Suprapubic skin (tissue), 4 donors: ENCODE data around the gene NELL1. TPM values are rescaled to one million over a fixed set of nuclear protein-coding genes. Genes with fewer than 3 reads are reported as not detected.

ENCODE experiments used
- DNase-seq, 2 donors: peaks; one replicate each; pipeline ENCODE4 v3.0.0-alpha.2; 2019; ENCODE audit warnings: low spot score in 2 of 2
- H3K27ac ChIP-seq: fragments of 200-600 bp; sonication (generic); one replicate; pipeline ENCODE4 v1.5.1; 2019
- H3K27me3 ChIP-seq: fragments of 200-600 bp; sonication (generic); one replicate; pipeline ENCODE4 v1.5.1; 2019
- H3K36me3 ChIP-seq: fragments of 200-600 bp; sonication (generic); one replicate; pipeline ENCODE4 v1.5.1; 2019
- H3K4me1 ChIP-seq: fragments of 200-600 bp; sonication (generic); one replicate; pipeline ENCODE4 v1.5.1; 2019
- H3K4me3 ChIP-seq: fragments of 200-600 bp; sonication (generic); one replicate; pipeline ENCODE4 v1.5.1; 2019; ENCODE audit warnings: mild to moderate bottlenecking
- H3K9me3 ChIP-seq: fragments of 200-600 bp; sonication (generic); one replicate; pipeline ENCODE4 v1.5.1; 2019
- EP300 ChIP-seq: sonication (generic); formaldehyde crosslinking; IDR thresholded peaks from one replicate; pipeline ENCODE4 v1.6.1; 2017; ENCODE audit warnings: antibody characterized with exemption
- POLR2A ChIP-seq, 2 donors: fragments of 450-650 bp; IDR thresholded peaks; one replicate each; pipeline ENCODE4 v1.6.1; 2017; ENCODE audit warnings: antibody characterized with exemption in 2 of 2, mild to moderate bottlenecking in 2 of 2, moderate library complexity in 2 of 2
- POLR2AphosphoS5 ChIP-seq, 3 donors: sonication (generic); formaldehyde crosslinking; IDR thresholded peaks; one replicate each; pipeline ENCODE4 v1.6.1; 2017; ENCODE audit warnings: antibody characterized with exemption in 3 of 3
- WGBS: methylation state at CpG from one replicate; pipeline ENCODE4 v1.1.5; 2018; 5-methylcytosine and 5-hydroxymethylcytosine counted together
- total RNA-seq, 4 donors: library from RNA; depleted of rRNA; stranded (reverse); fragments of >200 nt; gene quantifications; one replicate each; pipeline ENCODE4 v1.1.0, GENCODE V29; 2016
- TF ChIP-seq, protein P1 (sequence below), 2 donors: fragments of 200-600 bp in 1 of 2; fragments of 450-650 bp in 1 of 2; sonication (generic) in 1 of 2; IDR thresholded peaks; one replicate each; pipeline ENCODE4 v1.5.1; 2016 to 2019; ENCODE audit warnings: antibody characterized with exemption in 2 of 2, mild to moderate bottlenecking in 1 of 2, moderate library complexity in 1 of 2

Gene NELL1
- total RNA-seq, 4 donors from 2014 or later, result 0.18 to 3.9 TPM; not detected in 2

DNA sequence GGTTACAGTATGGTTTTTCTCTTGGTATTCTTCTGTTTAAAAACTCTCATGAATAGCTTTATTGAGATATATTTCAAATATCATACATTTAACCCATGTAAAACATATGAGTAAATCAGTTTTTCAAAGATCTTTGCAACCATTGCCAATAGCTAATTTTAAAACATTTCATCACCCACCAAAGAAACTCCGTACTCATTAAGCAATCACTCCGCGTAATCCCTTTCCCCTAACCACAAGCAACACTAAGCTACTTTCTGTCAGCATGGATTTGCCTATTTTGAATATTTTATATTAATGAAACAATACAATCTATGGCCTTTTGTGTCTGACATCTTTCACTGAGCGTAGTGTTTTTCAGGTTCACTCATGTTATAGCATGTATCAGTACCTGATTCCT lies 825.6 kb downstream of the NELL1 start:
- no peaks in the 10 kb centered on the region for H3K9me3 ChIP-seq
- H3K27me3 ChIP-seq, result no peaks in the 10 kb centered on the region
- no peaks in the 10 kb centered on the region for H3K36me3 ChIP-seq
- TF ChIP-seq EP300 (no peak), POLR2A (IDR thresholded peaks at IDR 0.05) (no peak), POLR2AphosphoS5 (IDR thresholded peaks at IDR 0.05) (no peak)
- TF ChIP-seq, protein P1, sequence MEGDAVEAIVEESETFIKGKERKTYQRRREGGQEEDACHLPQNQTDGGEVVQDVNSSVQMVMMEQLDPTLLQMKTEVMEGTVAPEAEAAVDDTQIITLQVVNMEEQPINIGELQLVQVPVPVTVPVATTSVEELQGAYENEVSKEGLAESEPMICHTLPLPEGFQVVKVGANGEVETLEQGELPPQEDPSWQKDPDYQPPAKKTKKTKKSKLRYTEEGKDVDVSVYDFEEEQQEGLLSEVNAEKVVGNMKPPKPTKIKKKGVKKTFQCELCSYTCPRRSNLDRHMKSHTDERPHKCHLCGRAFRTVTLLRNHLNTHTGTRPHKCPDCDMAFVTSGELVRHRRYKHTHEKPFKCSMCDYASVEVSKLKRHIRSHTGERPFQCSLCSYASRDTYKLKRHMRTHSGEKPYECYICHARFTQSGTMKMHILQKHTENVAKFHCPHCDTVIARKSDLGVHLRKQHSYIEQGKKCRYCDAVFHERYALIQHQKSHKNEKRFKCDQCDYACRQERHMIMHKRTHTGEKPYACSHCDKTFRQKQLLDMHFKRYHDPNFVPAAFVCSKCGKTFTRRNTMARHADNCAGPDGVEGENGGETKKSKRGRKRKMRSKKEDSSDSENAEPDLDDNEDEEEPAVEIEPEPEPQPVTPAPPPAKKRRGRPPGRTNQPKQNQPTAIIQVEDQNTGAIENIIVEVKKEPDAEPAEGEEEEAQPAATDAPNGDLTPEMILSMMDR (IDR thresholded peaks at IDR 0.05), result no peak
- H3K27ac ChIP-seq, result no peak overlapping the region
- WGBS, result 86% methylated on average over 4 of the region's 4 CpGs
- no peak for DNase-seq
- no peak overlapping the region for H3K4me3 ChIP-seq
- H3K4me1 ChIP-seq, result no peaks in the 10 kb centered on the region

DNA sequence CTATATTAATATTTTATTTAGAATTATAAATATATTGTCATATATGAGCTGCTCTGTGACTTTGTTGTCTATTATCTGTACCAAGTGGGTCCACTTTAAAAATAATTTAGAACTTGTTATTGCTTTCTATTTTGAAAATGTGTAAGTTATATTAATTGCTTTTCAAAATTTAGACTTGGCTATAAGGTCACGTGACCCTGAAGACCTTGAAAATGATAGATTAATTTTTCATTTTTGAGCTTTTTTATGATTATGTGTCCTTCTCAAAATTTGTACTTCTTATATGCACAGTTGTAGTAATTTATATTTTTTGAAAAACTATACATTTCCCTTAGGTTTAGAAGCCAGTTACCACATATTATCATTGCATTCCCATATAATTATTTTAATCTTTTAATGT lies 826.5 kb downstream of the NELL1 start:
- H3K27me3 ChIP-seq, result no peaks in the 10 kb centered on the region
- no peak overlapping the region for H3K4me3 ChIP-seq
- no peak overlapping the region for H3K27ac ChIP-seq
- TF ChIP-seq EP300 (no peak), POLR2A (IDR thresholded peaks at IDR 0.05) (no peak), POLR2AphosphoS5 (IDR thresholded peaks at IDR 0.05) (no peak)
- TF ChIP-seq, protein P1 (IDR thresholded peaks at IDR 0.05), result no peak
- H3K4me1 ChIP-seq, result no peaks in the 10 kb centered on the region
- DNase-seq, result no peak
- no peaks in the 10 kb centered on the region for H3K36me3 ChIP-seq
- 89% methylated on average over 1 of the region's 1 CpG for WGBS
- no peaks in the 10 kb centered on the region for H3K9me3 ChIP-seq

DNA sequence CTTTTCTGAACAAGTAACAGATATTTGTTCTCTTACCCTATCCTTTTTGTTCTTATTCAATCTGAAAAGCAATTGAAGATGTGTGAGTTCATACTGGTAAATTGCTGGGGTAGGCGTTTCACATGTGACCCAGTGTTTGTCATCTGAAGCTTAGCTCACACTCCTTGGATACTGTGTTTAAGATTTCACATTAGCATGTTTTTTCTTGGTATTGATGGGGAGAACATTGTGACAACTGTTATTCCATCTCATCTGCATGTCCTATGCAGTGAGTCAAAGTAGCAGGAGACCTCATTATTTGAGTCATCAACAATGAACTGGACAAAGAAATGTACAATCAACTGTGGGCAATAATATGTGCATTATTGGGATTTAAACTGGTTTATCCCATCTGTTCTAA lies 831.9 kb downstream of the NELL1 start:
- Histone ChIP-seq H3K36me3 (no peaks in the 10 kb centered on the region), H3K4me3 (no peak overlapping the region), H3K4me1 (no peaks in the 10 kb centered on the region), H3K9me3 (no peaks in the 10 kb centered on the region), H3K27me3 (no peaks in the 10 kb centered on the region), H3K27ac (no peak overlapping the region)
- 67% methylated on average over 1 of the region's 1 CpG for WGBS
- no peak for DNase-seq
- no peak for TF ChIP-seq POLR2AphosphoS5 (IDR thresholded peaks at IDR 0.05)
- TF ChIP-seq, protein P1 (IDR thresholded peaks at IDR 0.05), result no peak
- TF ChIP-seq EP300, result no peak
- TF ChIP-seq POLR2A (IDR thresholded peaks at IDR 0.05), result no peak

DNA sequence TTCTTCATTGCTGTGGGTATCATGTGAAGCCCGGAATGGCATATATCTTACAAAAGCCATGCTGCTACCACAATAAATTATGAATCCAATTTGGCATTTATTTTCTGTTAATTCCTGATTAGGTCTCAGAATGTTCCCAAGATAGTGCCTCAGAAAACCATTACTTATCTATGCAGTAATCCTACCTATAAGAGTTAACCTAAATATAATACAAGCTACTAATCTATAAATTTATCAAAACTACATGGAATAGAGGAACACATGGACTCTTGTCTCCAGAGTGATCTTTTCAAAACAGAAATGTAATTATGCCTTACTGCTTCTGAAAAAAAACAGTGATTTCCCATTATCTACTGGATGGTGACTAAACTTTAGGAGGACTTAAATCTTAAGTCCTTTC lies 835.7 kb downstream of the NELL1 start:
- H3K27me3 ChIP-seq, result no peaks in the 10 kb centered on the region
- no peak for DNase-seq
- no peaks in the 10 kb centered on the region for H3K36me3 ChIP-seq
- 89% methylated on average over 1 of the region's 1 CpG for WGBS
- no peaks in the 10 kb centered on the region for H3K4me1 ChIP-seq
- TF ChIP-seq EP300 (no peak), POLR2AphosphoS5 (IDR thresholded peaks at IDR 0.05) (no peak)
- TF ChIP-seq, protein P1 (IDR thresholded peaks at IDR 0.05), result no peak
- H3K9me3 ChIP-seq, result no peaks in the 10 kb centered on the region
- H3K4me3 ChIP-seq, result no peak overlapping the region
- H3K27ac ChIP-seq, result no peak overlapping the region

DNA sequence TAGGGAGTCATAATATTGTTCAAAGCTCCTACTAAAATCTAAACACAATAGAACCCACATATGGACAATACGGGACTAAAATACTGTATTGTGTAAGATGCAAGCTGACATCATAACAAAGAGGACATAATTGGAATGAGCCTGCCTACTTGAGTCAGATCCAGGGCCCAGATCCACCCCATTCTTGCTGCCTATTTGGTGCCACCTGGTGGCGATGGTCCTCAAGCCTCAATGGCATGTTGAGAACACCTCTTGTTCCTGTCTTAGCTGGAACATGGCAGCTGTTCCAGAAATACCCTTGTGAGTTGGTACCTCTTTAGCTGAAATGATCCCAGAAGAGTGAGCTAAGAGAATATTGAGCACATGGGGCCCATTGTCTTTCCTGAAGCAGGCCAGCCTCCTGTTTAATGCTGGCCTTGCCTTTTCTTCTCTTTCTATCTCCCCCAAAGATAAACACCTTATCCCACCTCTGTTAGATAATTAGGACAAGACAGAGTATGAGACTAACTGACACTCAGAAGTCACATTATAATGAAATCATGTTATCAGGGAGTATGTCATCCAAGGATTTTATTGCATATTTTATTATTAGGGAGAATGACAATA lies 842.6 kb downstream of the NELL1 start:
- no peaks in the 10 kb centered on the region for H3K9me3 ChIP-seq
- H3K27ac ChIP-seq, result no peak overlapping the region
- H3K4me1 ChIP-seq, result no peaks in the 10 kb centered on the region
- no peak overlapping the region for H3K4me3 ChIP-seq
- H3K27me3 ChIP-seq, result no peaks in the 10 kb centered on the region
- no peak for TF ChIP-seq POLR2A (IDR thresholded peaks at IDR 0.05)
- TF ChIP-seq, protein P1 (IDR thresholded peaks at IDR 0.05), result peak in 1 of 2 donors; percentile 57
- DNase-seq, result peak in 1 of 2 donors; percentile 65
- WGBS, result 9% methylated on average over 2 of the region's 2 CpGs
- H3K36me3 ChIP-seq, result no peaks in the 10 kb centered on the region
